Suprapubic skin (tissue), 4 donors: ENCODE results near the gene MAMLD1.

ENCODE experiments used
- EP300 ChIP-seq: sonication (generic); formaldehyde crosslinking; IDR thresholded peaks from one replicate; pipeline ENCODE4 v1.6.1; 2017; ENCODE audit warnings: antibody characterized with exemption
- POLR2A ChIP-seq, 2 donors: fragments of 450-650 bp; IDR thresholded peaks; one replicate each; pipeline ENCODE4 v1.6.1; 2017; ENCODE audit warnings: antibody characterized with exemption in 2 of 2, mild to moderate bottlenecking in 2 of 2, moderate library complexity in 2 of 2
- POLR2AphosphoS5 ChIP-seq, 3 donors: sonication (generic); formaldehyde crosslinking; IDR thresholded peaks; one replicate each; pipeline ENCODE4 v1.6.1; 2017; ENCODE audit warnings: antibody characterized with exemption in 3 of 3
- TF ChIP-seq, protein P1 (sequence below), 2 donors: fragments of 200-600 bp in 1 of 2; fragments of 450-650 bp in 1 of 2; sonication (generic) in 1 of 2; IDR thresholded peaks; one replicate each; pipeline ENCODE4 v1.5.1; 2016 to 2019; ENCODE audit warnings: antibody characterized with exemption in 2 of 2, mild to moderate bottlenecking in 1 of 2, moderate library complexity in 1 of 2

- TF ChIP-seq, protein P1, sequence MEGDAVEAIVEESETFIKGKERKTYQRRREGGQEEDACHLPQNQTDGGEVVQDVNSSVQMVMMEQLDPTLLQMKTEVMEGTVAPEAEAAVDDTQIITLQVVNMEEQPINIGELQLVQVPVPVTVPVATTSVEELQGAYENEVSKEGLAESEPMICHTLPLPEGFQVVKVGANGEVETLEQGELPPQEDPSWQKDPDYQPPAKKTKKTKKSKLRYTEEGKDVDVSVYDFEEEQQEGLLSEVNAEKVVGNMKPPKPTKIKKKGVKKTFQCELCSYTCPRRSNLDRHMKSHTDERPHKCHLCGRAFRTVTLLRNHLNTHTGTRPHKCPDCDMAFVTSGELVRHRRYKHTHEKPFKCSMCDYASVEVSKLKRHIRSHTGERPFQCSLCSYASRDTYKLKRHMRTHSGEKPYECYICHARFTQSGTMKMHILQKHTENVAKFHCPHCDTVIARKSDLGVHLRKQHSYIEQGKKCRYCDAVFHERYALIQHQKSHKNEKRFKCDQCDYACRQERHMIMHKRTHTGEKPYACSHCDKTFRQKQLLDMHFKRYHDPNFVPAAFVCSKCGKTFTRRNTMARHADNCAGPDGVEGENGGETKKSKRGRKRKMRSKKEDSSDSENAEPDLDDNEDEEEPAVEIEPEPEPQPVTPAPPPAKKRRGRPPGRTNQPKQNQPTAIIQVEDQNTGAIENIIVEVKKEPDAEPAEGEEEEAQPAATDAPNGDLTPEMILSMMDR (IDR thresholded peaks at IDR 0.05), result no peak
- no peak for TF ChIP-seq POLR2A (IDR thresholded peaks at IDR 0.05)
- TF ChIP-seq POLR2AphosphoS5 (IDR thresholded peaks at IDR 0.05), result no peak
- no peak for TF ChIP-seq EP300
Measured at GRCh38 chrX:150371877-150372276, 8.8 kb downstream of the MAMLD1 start.
